UCSD-AML1 (cell line): ENCODE measurements around the gene B4GALT3.
A peak's percentile ranks its signal among the peaks of the same experiment; 100 is the strongest.

Experiments
- DNase-seq: peaks from one replicate; lab custom pipeline; 2025; ENCODE audit not compliant: unreplicated experiment; lab: John Stamatoyannopoulos, UW

B4GALT3 gene

DNA sequence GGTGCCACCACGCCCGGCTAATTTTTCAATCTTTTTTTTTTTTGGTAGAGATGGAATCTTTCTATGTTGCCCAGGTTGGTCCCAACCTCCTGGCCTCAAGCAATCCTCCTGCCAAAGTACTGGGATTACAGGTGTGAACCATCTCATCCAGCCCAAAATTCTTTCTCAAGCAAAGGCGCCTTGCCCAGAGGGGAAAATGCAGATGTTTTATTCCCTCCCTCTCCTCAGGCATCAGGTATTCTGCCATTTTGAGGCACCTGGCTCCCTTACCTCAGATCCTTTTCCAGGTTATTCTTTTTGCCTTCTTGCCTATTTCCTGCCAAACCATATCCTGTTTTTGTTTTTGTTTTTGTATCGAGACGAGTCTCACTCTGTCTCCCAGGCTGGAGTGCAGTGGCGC, 11.1 kb upstream of the B4GALT3 start:
- DNase-seq, result no peak

DNA sequence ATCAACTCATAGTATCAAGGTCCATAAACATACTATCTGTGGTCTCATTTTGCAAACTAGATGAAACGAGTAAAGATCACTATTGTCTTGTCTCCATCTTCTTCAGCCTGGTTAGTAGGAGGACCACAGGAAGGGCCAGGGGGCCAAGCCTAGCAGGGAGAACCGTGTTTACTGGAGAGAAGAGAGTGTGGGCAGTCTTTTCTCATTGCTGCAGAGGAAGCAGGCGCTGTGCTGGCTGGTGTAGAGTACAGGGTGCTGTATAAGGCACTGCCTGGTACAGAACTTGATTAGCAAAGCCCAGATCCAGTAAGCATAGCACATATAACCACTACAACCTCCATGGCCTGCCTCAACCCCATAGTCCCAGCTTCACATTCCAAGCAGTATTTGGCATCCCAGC, 10.0 kb upstream of the B4GALT3 start:
- DNase-seq, result no peak

DNA sequence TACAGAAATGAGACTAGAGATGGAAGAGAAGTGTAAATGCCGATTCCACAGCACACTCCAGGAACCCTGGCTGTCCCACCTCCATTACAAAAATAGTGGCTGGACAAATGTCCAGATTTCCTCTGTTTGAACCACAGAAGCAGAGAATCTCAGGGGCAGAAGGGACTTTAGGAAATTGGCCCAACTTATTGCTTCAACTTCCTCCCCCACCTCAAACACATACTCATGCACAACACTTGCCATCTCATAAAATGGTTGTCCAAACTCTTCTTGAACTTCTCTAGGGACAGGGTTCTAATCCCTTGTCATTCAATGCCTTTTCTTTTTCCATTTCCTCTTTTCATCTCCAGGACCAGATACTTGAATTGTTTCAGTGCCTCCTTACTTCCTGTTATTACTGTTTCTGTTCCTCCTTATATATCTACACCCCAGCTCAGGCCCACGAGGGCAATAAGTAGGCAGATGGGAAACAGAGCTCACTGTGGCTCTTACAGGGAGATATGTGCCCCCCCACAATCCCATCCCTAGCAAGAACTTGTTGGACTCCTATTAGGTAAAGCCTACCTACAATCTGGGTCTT, 8.5 kb upstream of the B4GALT3 start:
- DNase-seq, result peak; percentile 37

DNA sequence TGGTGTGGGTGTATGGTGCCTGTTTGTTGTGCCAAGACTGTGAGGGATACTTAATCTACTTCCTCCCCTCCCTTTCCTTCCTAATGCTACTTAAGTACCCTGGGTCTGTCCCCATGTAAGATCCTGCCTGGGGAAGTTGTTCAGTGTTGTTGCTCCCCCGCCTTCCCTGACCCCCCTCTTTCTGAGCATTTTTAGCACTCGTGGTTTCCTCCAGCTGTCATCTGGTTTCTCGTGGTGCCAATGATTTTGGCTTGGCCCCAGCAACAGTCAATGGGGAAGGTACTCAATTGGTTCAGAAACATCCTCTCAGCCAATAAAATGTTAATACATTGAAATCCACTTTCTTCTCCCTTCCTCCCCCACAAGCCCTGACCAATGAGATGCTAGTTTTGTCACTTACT, 8.0 kb upstream of the B4GALT3 start:
- DNase-seq, result peak; percentile 88

DNA sequence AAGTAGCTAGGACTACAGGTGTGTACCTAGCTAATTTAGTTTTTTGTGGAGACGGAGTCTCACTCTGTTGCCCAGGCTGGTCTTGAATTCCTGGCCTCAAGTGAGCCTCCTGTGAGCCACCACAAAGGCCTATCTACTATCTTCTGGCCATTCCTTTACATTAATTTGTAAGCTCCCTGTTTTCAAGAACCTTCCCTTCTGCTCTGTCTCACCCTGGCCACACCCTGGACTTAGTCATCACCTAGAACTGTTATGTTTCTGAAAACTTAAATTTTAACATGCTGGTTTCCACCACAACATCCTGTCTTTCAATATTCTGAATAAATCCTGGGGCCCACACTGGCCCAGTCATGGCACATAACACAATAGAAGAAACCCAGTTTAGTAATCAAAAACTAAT, 4.9 kb upstream of the B4GALT3 start:
- DNase-seq, result no peak

DNA sequence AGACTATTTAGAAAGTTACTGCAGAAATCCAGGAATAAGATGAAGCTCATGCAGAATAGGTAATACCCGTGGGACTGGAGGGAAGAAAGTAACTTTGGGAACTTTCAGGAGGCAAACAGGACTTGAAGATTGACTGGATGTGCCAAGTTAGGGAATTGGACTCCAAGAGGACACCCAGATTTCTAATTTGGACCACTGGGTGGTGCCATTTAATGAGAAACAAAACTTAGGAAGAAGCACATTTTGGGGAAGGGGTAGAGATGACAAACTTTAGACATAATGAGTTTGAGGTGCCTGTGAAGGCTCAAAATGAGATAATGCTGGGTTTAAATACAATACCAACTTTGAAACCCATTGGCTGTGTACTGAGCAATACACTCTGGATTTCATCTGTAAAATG, 3.3 kb upstream of the B4GALT3 start:
- DNase-seq, result no peak

DNA sequence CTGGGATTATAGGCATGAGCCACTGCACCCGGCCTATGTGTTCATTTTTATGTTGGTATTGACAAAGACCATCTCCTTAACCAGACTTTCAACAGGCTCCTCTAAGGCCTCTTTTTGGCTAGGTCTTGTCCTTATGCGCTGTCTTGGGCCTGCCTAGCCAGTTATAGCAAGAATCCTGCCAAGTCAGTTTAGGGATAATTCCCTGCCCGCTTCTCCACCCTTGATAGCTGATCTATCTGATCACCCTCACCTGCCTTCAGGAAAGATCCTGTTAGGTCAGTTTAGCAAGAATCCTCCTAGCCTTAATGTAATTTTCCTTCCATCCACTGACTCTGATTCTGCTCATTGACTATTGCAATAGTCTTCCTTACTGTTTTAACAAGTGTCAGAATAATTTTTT, 2.4 kb upstream of the B4GALT3 start:
- DNase-seq, result no peak

DNA sequence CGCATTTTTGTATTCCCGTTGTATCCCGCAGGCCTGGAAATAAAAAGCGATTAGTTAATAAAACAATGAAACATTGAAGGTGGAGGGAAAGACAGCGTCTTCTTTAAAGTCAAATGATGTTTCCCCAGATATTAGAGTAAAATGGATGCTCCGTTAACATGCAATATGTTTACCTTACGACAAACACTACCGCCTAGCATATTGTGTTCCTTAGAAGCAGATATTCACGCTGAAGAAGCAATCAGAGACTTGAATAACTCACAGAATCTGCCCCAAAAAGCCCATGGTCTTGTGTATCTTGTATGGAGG, 583 bp upstream of the B4GALT3 start:
- no peak for DNase-seq

DNA sequence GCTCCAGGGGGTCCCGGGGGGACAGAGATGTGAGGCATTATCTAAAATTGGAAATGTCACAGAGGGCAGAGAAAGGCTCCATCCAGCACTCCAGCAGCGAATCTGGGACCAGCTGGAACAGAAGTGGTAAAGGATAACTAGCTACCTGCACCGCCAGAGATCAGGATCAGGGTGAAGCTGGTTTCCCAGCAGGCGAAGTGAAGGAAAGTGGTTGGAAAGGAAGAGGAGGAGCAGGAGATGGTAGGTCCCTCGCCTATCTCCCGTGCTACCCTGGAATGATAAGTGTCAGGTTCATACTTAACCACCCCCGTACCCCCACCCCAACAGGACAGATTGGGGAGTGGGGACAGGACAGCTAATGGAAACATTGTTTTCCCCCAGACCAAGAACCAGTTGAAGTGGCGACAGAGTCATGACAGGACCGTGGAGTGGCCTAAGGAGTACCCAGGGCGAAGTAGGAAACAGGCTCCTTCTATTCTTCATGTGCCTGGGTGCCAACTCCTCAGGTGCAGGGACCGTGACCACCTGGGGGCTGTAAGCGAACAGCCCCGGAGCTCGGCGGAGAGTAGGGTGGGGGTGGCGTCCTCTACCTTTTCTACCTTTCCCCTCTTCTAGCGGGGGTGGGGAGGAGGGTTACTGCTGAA, 717 bp downstream of the B4GALT3 start:
- DNase-seq, result no peak

DNA sequence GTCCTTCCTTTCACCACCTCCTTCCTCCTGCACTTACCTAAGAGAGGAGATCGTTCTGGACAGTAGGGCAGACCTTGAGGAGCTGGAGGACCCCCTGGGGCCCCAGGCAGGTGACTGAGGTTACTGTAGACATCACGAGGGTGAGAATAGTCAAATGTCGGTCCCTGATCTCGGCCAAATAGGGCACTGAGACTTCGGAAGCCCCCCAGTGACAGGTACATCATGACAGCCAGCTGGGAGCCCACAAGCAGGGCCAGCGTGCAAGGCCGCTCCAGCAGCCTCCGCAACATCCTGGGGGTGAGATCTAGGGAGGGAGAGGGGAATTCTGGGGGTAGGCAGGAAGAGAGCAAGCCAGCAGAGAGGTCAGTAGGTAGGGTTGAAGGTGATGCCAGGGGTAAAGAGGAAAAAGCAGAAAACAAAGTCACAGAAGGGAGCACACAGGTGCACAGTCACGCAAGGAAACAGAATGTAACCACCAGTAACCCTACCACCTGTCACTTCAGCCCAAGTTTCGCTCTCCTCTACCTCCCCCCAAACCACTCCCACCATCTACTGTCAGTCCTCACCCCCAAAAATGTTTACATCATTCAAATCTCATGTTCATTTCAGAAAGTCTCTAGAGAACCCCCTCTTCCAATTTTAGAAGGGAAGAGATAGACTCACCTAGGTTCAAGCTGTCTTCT, 1.4 kb downstream of the B4GALT3 start:
- no peak for DNase-seq

DNA sequence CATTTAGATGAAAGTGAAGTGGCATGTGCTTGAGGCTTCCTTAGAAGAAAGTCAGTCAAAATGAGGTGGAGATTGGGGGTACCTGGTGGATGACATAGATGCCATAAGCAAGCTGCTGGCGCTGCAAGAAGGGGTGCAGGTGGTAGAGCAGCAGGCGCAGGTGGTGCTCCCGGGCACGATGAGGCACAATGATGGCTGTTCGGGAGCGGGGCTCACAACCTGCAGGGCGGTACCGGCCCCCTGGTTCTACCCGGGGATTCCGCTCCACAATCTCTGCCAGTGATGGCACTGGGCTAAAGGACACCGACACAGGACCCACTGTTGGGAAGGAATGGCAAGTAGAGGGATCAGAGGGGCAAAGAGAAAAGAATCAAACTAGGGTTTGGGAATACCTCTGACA, 2.4 kb downstream of the B4GALT3 start:
- no peak for DNase-seq

DNA sequence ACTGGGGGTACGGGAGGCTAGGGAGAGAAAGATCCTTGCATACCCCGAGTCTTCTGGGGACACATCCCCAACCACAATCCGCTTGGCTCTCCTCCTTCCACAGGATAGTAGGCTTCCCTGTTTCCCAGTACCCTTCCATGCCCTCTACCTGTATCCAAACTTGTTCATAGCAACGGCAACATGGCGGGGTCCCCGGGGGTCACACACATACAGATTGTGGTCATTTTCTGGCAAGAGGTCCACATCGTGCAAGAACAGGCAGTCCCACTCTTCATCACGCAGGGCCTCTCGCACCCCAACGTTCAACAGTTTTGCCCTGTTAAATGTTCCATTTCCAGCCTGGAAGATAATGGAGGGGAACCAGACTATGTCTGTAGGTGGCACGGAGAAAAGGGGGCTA, 3.6 kb downstream of the B4GALT3 start:
- no peak for DNase-seq

DNA sequence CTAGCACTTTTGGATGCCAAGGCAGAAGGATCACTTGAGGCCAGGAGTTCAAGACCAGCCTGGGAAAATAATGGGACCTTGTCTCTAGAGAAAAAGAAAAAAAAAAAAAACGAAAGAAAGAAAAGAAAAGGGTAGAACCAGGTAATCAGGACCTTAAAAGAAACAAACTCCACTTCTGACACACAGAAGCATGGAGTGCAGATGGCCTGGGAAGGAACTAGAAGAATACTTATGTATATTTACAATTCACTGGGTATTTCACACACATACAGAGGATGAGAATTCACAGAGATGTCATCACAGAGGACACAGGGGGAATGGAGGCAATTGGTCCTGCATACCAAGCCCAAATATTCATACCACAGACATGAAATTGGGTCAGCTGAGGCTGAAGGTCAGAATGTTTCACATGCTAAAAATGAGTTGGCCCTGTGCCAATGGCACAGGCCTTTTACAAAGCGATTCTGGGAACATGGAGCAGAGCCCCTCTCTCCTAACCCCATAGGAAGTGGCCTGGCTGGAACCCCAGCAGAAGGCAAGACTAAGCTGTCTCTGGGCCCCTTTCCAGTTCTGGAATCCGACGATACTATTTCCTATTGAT, 4.4 kb downstream of the B4GALT3 start:
- no peak for DNase-seq

DNA sequence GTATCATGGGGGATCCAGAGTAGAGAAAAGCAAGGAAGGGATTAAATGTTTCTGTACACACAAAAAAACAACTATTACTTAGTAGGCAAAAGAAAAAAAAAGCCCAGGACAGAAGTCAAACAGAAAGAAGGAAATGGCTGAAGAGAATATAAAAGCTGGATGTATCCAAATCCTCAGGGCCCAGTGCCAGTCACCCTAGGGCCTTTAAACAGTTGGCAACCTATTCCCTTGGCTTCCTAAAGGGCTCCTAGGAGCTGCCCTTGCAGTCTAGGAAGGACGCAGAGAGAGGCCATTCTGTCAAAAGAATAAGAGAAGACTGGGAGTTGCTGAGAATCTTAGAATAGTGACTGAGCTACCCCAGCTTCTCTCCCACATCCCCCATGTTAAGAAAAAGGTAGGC, 5.0 kb downstream of the B4GALT3 start:
- no peak for DNase-seq

DNA sequence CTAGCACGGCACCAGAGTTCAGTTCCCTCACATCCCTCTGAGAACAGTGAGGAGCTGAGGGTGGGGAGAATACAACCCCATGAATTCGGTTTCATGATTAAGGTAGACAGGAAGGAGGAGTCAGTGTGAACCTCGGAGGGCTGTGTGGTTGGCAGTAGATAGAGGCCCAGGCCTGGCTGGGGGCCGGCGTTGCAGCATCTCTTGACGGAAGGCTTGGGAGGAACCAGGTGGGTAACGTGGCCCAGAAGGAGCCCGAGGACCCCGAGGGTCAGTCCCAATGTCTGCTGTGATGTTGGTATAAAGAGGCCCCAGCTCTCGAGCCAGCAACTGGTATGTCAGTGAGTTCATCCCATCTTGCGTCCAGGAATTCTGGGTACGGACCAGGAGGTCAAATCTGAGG, 5.6 kb downstream of the B4GALT3 start:
- no peak for DNase-seq

DNA sequence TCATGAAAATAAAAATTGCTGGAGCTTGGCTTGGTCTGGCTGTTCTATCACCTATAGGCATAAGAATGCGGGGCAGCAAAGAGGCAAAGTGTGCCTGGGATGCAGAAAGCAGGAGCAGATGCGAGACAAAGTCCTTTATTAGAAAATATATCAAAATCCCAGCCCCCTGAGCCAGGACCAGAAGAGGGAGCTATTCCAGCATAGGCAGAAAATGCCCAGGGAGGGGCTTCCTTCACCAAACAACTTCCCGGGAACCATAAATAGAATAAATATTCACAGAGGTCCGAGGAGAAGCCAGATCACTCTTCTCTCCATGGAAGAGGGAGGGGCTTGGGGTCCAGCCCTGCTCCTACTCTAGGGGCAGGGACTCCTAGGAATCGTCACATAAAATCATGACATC, 6.1 kb downstream of the B4GALT3 start:
- DNase-seq, result no peak

DNA sequence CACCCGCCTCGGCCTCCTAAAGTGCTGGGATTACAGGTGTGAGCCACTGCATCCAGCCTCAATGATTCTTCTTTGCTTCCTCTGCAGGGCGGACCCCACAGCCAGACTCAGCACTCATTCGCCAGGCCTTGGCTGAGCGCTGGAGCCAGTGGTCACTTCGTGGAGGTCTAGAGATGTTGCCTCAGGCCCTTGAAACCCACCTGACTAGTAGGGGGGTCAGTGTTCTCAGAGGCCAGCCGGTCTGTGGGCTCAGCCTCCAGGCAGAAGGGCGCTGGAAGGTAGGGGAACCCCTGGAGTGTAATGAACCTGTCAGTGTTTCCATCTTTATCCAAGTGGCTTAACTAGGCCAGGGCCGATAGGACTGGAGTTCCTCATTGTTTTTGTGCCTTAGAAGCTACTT, 8.4 kb downstream of the B4GALT3 start:
- no peak for DNase-seq

DNA sequence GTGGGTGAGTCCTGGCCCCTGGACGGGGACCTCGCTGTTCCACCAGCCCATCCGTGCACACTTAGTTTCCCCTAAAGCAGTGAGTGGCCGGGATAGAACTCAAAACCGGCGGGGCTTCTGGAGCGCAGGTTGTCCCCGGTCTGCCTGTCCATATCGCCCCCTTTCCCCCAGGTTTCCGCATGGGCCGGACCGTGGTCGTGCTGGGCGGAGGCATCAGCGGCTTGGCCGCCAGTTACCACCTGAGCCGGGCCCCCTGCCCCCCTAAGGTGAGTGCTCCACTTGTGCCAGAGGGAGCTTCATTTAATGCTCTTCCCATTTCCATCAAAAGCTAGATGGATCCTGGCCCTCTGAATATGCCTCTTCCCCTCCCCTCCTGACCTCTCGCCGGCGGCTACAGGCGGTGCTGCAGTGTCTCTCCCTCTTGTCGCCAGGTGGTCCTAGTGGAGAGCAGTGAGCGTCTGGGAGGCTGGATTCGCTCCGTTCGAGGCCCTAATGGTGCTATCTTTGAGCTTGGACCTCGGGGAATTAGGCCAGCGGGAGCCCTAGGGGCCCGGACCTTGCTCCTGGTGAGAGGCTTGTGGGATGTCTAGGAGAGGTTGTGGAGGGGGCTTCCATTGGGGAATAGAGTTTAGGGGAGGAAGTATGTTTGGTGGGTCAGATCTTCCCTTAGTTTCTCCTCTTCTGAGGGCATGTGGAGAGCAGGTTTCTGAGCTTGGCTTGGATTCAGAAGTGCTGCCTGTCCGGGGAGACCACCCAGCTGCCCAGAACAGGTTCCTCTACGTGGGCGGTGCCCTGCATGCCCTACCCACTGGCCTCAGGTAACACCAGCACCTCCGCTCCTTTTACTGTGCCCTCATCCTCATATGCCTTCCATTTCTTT, 10.4 kb downstream of the B4GALT3 start:
- no peak for DNase-seq

DNA sequence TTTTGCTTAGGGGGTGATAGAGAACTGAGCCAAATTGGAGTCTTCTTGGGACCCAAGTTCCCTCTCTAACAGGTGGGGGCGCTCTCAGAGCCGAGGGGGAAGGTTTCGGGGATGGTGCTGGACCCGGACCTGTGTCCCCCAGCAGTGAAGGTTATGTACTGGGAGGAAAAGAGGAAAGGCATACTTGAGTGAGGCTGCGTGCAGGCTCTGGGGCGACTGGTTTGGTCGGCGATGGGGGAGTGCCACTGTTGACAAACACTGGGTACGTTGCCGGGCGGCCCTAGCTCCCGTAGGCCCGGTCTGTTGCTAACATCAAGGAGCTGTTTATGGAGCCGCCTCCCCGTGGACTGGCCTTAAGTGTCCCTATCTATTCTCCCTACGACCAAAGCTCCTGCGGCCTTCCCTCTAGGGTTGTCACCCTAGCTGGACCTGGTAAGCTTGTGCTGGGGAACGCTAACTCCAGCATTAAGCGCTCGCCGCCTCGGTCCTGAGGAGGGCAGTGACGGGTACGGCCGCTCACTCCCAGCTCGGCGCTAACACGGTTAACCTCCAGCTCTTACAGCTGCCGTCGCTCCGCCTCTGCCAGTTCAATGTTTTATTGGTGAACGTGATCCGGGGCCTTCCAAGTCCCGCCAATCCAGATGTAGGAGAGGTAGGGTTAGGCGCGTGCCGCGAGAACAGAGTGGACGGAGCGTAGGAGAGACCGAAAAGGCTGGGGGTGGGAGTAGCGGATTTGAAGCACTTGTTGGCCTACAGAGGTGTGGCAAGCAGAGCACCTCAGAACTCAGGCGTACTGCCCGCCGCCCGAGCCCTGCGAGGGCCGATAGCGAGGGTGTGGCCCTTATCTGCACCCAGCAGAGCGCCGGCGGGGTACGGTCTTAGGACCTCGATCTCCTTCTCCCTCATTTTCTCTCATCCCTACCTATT, 11.3 kb downstream of the B4GALT3 start, which contains the start of gene PPOX:
PPOX (plus strand) TSS at position 685 of the 927 bp plus-strand sequence. CDS start 422 bp downstream, outside the sequence.
- DNase-seq, result peak; percentile 95

DNA sequence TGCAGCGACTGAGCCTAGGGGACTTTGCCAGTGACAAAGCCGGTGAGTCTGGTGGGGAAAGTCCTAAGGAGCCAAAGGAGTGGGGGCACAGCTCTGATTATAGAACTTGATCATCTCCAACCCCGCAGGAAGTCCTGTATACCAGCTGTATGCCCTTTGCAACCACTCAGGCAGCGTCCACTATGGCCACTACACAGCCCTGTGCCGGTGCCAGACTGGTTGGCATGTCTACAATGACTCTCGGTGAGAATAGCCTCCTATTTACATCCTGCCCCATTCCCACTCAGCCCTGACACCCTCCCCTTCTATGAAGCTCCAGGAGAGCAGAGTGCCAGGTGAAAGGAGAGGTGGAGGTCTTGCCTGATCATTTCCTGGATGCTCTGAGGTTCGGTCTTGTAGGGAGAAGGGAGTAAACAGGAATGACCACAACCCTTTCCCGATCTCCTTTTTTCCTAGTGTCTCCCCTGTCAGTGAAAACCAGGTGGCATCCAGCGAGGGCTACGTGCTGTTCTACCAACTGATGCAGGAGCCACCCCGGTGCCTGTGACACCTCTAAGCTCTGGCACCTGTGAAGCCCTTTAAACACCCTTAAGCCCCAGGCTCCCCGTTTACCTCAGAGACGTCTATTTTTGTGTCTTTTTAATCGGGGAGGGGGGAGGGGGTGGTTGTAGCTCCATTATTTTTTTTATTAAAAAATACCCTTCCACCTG, 12.3 kb downstream of the B4GALT3 start:
- no peak for DNase-seq
